NCI-H2081 (cell line): ENCODE data around the gene SHQ1.
"Not testable (repeated sequence)": the region's sequence is repeated elsewhere in the genome, so short reads cannot be mapped to it uniquely, and the experiment has no call there.

Experiments used
- DNase-seq, 2 experiments: peaks; one replicate each; lab custom pipeline; 2025; lab: John Stamatoyannopoulos, UW

Gene SHQ1

DNA sequence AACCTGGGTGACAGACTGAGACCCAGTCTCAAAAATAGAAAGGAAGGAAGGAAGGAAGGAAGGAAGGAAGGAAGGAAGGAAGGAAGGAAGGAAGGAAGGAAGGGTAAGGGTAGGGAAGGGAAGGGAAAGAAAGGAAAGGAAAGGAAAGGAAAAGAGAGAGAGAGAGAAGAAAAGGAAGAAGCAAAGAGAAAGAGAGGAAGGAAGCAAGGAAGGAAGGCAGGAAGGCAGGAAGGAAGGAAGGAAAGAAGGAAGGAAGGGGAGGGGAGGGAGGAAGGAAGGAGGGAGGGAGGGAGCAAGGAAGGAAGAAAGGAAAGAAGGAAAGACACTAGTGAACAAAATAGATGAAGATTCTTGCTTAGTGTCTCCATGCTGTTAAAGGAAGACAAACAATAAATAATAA is 129.1 kb downstream of the SHQ1 start:
- no peak for DNase-seq

DNA sequence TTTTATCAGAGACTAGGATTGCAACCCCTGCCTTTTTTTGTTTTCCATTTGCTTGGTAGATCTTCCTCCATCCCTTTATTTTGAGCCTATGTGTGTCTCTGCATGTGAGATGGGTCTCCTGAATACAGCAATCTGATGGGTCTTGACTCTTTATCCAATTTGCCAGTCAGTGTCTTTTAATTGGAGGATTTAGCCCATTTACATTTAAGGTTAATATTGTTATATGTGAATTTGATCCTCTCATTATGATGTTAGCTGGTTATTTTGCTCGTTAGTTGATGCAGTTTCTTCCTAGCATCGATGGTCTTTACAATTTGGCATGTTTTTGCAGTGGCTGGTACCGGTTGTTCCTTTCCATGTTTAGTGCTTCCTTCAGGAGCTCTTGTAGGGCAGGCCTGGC is 134.1 kb downstream of the SHQ1 start:
- DNase-seq, result not testable (repeated sequence)

DNA sequence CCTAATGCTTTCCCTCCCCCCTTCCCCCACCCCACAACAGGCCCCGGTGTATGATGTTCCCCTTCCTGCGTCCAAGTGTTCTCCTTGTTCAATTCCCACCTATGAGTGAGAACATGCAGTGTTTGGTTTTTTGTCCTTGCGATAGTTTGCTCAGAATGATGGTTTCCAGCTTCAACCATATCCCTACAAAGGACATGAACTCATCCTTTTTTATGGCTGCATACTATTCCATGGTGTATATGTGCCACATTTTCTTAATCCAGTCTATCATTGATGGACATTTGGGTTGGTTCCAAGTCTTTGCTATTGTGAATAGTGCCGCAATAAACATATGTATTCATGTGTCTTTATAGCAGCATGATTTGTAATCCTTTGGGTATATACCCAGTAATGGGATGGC is 137.8 kb downstream of the SHQ1 start:
- not testable (repeated sequence) for DNase-seq

DNA sequence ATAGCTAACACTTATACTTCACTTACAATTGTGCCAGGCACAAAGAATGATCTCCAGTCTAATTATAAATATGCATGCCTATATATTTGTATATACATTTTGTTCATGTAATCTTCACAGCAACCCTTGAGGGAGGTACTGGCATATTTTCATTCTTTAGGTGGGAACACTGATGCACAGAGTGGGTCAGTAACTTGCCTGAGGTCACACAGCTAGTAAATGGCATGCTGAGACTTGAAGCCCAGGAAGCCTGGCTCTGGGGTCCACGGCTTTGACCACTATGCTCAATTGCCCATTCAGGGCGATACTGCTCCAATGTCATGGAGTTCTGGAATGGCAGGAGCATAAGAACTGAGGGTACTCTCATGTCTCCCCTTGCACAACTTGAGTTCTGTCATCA is 139.8 kb downstream of the SHQ1 start:
- no peak for DNase-seq

DNA sequence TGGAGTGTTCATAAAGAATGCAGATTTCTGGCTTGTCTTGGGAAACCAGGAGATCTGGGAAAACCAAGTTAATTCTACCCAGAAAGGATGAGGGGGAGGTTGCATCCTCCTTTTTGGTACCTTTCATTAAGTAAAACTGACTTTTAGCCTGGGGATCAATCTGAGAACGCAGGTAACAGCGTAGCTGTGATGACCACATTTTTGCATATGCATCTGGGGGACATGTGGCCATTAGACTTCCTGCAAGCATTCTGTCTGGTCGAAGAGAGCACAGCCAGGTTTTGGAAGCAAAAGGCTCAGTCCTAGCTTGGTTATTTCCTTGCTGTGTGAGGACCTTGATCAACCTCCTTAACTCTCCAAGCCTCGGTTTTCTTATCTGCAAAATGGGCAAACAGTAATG is 145.2 kb downstream of the SHQ1 start:
- no peak for DNase-seq

DNA sequence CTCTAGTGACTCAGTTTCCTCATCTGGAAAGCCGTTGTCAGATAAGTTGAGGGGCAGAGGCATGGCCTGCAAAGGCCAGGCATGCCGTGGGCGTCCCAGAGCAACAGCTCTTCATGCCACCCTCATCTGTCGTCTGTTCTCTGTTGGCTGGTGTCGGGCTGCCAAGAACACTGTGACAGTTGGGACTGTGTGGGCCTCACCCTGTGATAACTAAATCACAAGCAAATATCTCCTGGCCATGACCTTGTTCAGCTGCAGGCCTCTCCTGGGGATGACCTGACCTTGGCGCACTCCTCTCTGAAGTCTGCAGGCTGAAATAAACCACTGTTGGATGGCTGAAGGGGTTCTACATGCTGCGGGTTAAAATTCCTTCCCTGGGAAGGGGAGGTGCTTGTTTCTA is 145.9 kb downstream of the SHQ1 start:
- no peak for DNase-seq

DNA sequence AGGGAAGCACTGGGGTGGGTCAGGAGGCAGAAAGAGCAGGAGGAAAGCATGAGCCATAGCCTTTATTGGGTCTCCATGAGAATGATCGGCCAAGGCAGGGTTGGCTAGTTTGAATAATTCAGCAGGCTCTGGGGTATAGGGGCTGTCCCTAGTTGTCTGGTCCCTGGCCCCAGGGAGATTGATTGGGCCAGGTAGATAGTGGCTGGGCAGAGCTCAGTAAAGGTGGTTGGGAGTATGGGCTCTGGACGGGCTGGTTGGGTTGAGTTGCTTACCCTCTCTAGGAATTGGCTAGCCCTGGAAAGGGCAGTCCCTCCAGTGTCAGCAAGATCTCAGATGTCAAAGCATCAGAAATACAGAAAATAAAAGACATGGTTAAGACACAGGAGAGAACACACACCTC is 148.1 kb downstream of the SHQ1 start:
- no peak for DNase-seq

DNA sequence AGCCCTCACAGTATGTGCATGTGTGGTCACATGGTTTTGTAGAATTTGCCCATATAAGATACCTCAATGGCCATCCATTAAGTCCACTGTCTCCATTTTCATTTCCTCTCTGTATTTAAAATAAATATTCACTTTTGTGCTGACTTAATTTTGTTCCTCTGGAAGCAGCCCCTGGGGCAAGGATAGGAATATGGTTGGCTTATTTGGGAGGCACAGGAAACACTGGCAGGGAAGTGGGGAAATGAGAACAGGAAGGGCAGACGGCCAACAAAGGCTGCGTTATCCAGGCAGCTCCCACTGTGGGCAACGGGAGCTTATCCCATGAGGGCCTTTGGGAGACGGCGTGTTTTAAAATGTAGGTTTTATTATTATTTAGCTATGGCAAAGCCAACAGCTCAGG is 148.6 kb downstream of the SHQ1 start:
- DNase-seq, result no peak
